Measurements from ENCODE around the gene LSM6.

The LSM6 gene

DNA sequence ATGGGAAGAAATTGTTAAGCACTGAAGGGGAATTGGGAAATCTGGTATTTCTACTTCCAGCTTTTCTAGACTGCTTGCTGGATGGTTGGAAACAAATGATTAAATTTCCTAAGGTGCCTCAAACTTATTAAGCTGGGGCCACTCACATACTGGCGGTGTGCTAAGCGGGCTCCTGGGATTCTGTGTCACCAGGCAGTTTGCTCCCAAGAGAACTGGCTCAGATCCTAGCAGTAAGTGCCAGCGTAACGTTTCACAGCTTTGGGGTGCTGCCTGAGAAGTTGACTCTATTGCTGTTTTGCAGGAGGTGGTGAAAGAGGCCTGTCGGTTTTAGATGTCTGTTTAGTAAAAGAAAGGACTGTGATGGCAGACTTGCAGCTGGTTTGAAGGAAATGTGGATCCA lies 31.9 kb downstream of the LSM6 start:
- DNase-seq (ENCODE audit: low spot score): no peak
- TF ChIP-seq, protein P1, sequence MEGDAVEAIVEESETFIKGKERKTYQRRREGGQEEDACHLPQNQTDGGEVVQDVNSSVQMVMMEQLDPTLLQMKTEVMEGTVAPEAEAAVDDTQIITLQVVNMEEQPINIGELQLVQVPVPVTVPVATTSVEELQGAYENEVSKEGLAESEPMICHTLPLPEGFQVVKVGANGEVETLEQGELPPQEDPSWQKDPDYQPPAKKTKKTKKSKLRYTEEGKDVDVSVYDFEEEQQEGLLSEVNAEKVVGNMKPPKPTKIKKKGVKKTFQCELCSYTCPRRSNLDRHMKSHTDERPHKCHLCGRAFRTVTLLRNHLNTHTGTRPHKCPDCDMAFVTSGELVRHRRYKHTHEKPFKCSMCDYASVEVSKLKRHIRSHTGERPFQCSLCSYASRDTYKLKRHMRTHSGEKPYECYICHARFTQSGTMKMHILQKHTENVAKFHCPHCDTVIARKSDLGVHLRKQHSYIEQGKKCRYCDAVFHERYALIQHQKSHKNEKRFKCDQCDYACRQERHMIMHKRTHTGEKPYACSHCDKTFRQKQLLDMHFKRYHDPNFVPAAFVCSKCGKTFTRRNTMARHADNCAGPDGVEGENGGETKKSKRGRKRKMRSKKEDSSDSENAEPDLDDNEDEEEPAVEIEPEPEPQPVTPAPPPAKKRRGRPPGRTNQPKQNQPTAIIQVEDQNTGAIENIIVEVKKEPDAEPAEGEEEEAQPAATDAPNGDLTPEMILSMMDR (IDR thresholded peaks at IDR 0.05; ENCODE audit: extremely low read depth, missing control alignments): no peak

DNA sequence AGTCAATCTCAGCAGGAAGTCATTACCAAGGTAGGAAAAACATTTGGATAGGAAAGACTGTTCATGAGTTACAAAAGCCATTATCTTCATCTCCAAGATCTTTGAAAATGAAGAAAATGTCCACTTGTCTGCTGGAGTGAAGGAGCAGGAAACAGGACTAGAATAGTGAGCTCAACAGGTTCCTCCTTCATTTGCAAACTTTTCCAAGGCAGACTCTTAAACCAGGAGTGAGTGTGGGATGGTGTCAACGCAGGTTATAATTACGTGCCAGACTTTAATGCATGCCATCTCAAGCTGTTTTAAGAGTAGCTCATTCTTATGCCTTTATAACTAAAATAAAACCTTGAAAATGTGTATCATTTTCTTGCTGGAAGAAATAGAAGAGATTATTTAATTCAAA lies 35.4 kb downstream of the LSM6 start:
- TF ChIP-seq, protein P1 (IDR thresholded peaks at IDR 0.05; ENCODE audit: extremely low read depth, missing control alignments): no peak
- no peak for DNase-seq (ENCODE audit: low spot score)

DNA sequence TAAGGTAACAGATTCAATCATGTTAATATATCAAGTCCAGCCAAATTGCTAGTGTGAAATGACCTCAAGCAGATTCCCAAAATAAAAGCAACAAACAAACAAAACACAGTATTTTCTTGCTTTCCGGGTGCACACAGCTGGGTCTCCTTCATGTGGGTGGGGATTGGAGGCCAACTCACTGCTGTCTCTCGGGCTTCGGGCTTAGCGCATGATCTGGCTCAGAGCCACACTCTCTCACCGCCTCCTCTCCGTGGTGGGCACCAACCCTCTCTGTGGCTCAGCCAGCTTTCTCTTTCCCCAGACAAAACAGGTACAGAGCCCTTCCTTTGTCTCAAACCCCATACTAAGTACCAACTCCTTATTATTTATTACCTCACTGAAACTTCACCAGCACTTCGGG lies 35.9 kb downstream of the LSM6 start:
- no peak for DNase-seq (ENCODE audit: low spot score)
- TF ChIP-seq, protein P1 (IDR thresholded peaks at IDR 0.05; ENCODE audit: extremely low read depth, missing control alignments): no peak

DNA sequence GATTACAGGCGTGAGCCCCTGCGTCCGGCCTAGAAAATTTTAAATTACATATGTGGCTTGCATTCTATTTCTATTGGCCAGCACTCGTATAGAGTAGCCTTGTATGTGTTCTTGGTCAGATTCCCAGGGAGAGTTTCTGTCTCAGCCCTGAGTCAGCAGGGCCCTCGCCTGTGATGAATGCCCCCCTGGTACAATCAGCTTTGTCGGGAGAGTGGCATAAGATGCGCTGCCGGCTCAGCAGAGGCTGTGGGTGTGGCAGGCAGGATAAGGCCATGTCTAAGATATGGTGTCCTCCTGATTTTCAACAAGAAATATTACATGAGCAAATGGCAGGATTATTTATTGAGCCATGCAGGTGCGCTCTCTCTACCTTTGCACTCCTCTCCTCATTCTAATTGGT lies 37.3 kb downstream of the LSM6 start:
- TF ChIP-seq, protein P1 (IDR thresholded peaks at IDR 0.05; ENCODE audit: extremely low read depth, missing control alignments): no peak
- no peak for DNase-seq (ENCODE audit: low spot score)

DNA sequence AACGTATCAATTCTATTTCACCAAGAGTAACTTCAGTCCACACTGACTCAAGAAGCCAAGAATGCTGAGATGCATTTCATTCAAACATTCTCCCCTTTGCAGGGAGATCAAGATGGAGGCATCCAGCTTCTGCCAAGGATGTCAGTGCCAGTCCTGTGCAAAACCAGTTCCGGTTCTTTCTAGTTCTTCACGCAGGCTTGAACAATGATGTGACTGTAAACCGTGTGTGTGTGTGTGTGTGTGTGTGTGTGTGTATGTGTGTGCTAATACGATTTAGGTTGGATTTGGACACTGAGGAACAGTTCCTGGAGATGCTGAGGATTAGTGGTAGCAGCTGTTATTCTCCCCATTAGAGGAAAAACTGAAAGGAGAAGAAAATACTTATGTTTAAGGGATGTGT lies 38.7 kb downstream of the LSM6 start, which contains the start of gene REELD1:
Gene REELD1, plus strand, starts transcription at position 301 of the 400 bp plus-strand sequence. CDS start 2,415 bp downstream, outside the sequence.
- no peak for DNase-seq (ENCODE audit: low spot score)
- TF ChIP-seq, protein P1 (IDR thresholded peaks at IDR 0.05; ENCODE audit: extremely low read depth, missing control alignments): no peak

DNA sequence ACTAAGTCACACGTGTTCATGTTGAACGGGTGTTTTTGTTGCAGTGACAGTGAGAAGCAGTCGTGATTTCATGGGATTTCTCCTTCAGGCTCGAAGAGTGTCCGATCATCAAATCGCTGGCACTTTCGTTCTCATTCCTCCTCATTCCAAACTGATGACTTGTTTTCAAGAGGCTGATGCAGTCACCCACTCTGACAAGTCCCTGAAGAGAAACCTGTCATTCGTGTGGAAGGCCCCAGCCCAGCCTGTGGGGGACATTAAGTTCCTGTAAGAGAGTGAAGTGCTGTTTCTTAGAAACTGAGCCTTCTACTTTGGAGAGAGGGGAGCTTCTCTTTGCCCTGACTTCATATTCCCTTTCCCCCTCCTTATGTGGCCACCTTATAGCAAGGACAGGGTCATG lies 46.8 kb downstream of the LSM6 start:
- no peak for DNase-seq (ENCODE audit: low spot score)
- TF ChIP-seq, protein P1 (IDR thresholded peaks at IDR 0.05; ENCODE audit: extremely low read depth, missing control alignments): no peak

- TF ChIP-seq, protein P1 (IDR thresholded peaks at IDR 0.05; ENCODE audit: extremely low read depth, missing control alignments): no peak
- DNase-seq (ENCODE audit: low spot score): no peak
Measured at GRCh38 chr4:146224326-146224966, 48.9 kb downstream of the LSM6 start.
